Neural crest cell (in vitro differentiated cells): Measurements from ENCODE around the gene CARNS1. TPM values are rescaled to one million over a fixed set of nuclear protein-coding genes. Genes with fewer than 3 reads are reported as not detected.
A peak's percentile ranks its signal among the peaks of the same experiment; 100 is the strongest.

Experiments used
- DNase-seq: peaks from one replicate; pipeline ENCODE4 v3.0.0; 2021; ENCODE audit warnings: low read depth, mixed read lengths, low spot score
- H3K27ac Mint-ChIP-seq: one replicate; pipeline ENCODE4 v1.8.0; 2021; ENCODE audit warnings: mild to moderate bottlenecking, mixed read lengths; ENCODE audit not compliant: unreplicated experiment
- H3K27me3 Mint-ChIP-seq: 2 replicates; pipeline ENCODE4 v1.8.0; 2021; ENCODE audit warnings: low read depth, mild to moderate bottlenecking, mixed read lengths
- H3K36me3 Mint-ChIP-seq: 2 replicates; pipeline ENCODE4 v1.8.0; 2021; ENCODE audit warnings: low read depth, mild to moderate bottlenecking, mixed read lengths
- H3K4me1 Mint-ChIP-seq: 2 replicates; pipeline ENCODE4 v1.8.0; 2021; ENCODE audit warnings: mixed read lengths
- H3K4me3 Mint-ChIP-seq: one replicate; pipeline ENCODE4 v1.8.0; 2021; ENCODE audit warnings: mild to moderate bottlenecking, mixed read lengths
- H3K9me3 Mint-ChIP-seq: 2 replicates; pipeline ENCODE4 v1.8.0; 2021; ENCODE audit warnings: mixed read lengths
- CTCF ChIP-seq: fragments of 200-600 bp; sonication (generic); conservative IDR thresholded peaks from 2 replicates; pipeline ENCODE4 v1.5.0; 2021; ENCODE audit warnings: antibody characterized with exemption, mild to moderate bottlenecking
- total RNA-seq: library from RNA; stranded (reverse); gene quantifications from 2 replicates; pipeline ENCODE4 v1.2.1, GENCODE V29; 2021

Gene CARNS1
- total RNA-seq, 1 donor from 2014 or later, result 0.12 TPM

GRCh38 chr11:67441731-67442351, 26.4 kb downstream of the CARNS1 start:
- Mint-ChIP-seq H3K4me1 (peaks cover 4% of the 10 kb centered on the region), H3K27ac (peak overlapping the region; percentile 78), H3K36me3 (peaks cover 3% of the 10 kb centered on the region), H3K4me3 (peak overlapping the region; percentile 87), H3K27me3 (no peaks in the 10 kb centered on the region), H3K9me3 (no peaks in the 10 kb centered on the region)
- DNase-seq, result no peak
- TF ChIP-seq CTCF, result no peak

GRCh38 chr11:67442504-67443404, 27.3 kb downstream of the CARNS1 start:
- no peaks in the 10 kb centered on the region for H3K27me3 Mint-ChIP-seq
- TF ChIP-seq CTCF, result no peak
- DNase-seq, result no peak
- peaks cover 3% of the 10 kb centered on the region for H3K36me3 Mint-ChIP-seq
- no peak overlapping the region for H3K27ac Mint-ChIP-seq
- H3K9me3 Mint-ChIP-seq, result no peaks in the 10 kb centered on the region
- H3K4me1 Mint-ChIP-seq, result peaks cover 4% of the 10 kb centered on the region
- peak overlapping the region; percentile 87 for H3K4me3 Mint-ChIP-seq

GRCh38 chr11:67445515-67445914, 30.0 kb downstream of the CARNS1 start:
- Mint-ChIP-seq H3K4me1 (peaks cover 11% of the 10 kb centered on the region), H3K9me3 (no peaks in the 10 kb centered on the region), H3K36me3 (no peaks in the 10 kb centered on the region), H3K27me3 (no peaks in the 10 kb centered on the region), H3K4me3 (peak overlapping the region; percentile 88), H3K27ac (peak overlapping the region; percentile 57)
- no peak for DNase-seq
- no peak for TF ChIP-seq CTCF

GRCh38 chr11:67448220-67448609, 32.7 kb downstream of the CARNS1 start:
- H3K27ac Mint-ChIP-seq, result no peak overlapping the region
- no peaks in the 10 kb centered on the region for H3K9me3 Mint-ChIP-seq
- H3K4me1 Mint-ChIP-seq, result peaks cover 10% of the 10 kb centered on the region
- H3K27me3 Mint-ChIP-seq, result no peaks in the 10 kb centered on the region
- TF ChIP-seq CTCF, result no peak
- no peaks in the 10 kb centered on the region for H3K36me3 Mint-ChIP-seq
- no peak overlapping the region for H3K4me3 Mint-ChIP-seq
- DNase-seq, result no peak

GRCh38 chr11:67449116-67449844, 33.8 kb downstream of the CARNS1 start:
- Mint-ChIP-seq H3K27ac (peak overlapping the region; percentile 29), H3K4me3 (no peak overlapping the region), H3K27me3 (no peaks in the 10 kb centered on the region), H3K36me3 (no peaks in the 10 kb centered on the region), H3K9me3 (no peaks in the 10 kb centered on the region), H3K4me1 (peaks cover 10% of the 10 kb centered on the region)
- no peak for DNase-seq
- no peak for TF ChIP-seq CTCF
